GM18519 (cell line): Measurements from ENCODE around the gene STRIP2.
"Not testable (repeated sequence)": the region's sequence is repeated elsewhere in the genome, so short reads cannot be mapped to it uniquely, and the experiment has no call there.

Experiments
- ATAC-seq: cut with Tn5 transposase; IDR thresholded peaks from one replicate; pipeline ENCODE4 v1.9.1; 2021; ENCODE audit warnings: mild to moderate bottlenecking, moderate library complexity; ENCODE audit not compliant: unreplicated experiment, low FRiP score

STRIP2 gene

GRCh38 chr7:129433847-129434674 is at the start of gene STRIP2:
Gene STRIP2 (plus strand): TSS chr7:129434432. CDS start chr7:129434473, 41 bp downstream.
- ATAC-seq = peak; percentile 79

GRCh38 chr7:129385116-129385515 is 49.1 kb upstream of the STRIP2 start:
- ATAC-seq = no peak

GRCh38 chr7:129385598-129385997 is 48.6 kb upstream of the STRIP2 start:
- no peak for ATAC-seq

- ATAC-seq = no peak
These were observed 47.7 kb upstream of the STRIP2 start for GRCh38 chr7:129386506-129386905.

- ATAC-seq = no peak
These were observed 46.7 kb upstream of the STRIP2 start for GRCh38 chr7:129387537-129387936.

GRCh38 chr7:129388333-129389098 is 45.7 kb upstream of the STRIP2 start:
- no peak for ATAC-seq

GRCh38 chr7:129389829-129390228 is 44.4 kb upstream of the STRIP2 start:
- ATAC-seq = no peak

GRCh38 chr7:129390314-129390713 is 43.9 kb upstream of the STRIP2 start:
- ATAC-seq = no peak

GRCh38 chr7:129391546-129392171 is 42.6 kb upstream of the STRIP2 start:
- no peak for ATAC-seq

GRCh38 chr7:129393255-129393654 is 41.0 kb upstream of the STRIP2 start:
- no peak for ATAC-seq

- ATAC-seq = no peak
These were observed 40.1 kb upstream of the STRIP2 start for GRCh38 chr7:129394101-129394500.

- ATAC-seq = no peak
These were observed 39.0 kb upstream of the STRIP2 start for GRCh38 chr7:129394982-129395914.

- no peak for ATAC-seq
These were observed 32.8 kb upstream of the STRIP2 start for GRCh38 chr7:129401228-129401966.

- no peak for ATAC-seq
These were observed 32.0 kb upstream of the STRIP2 start for GRCh38 chr7:129401967-129402860.

- no peak for ATAC-seq
These were observed 28.7 kb upstream of the STRIP2 start for GRCh38 chr7:129405527-129405926.

GRCh38 chr7:129410238-129410637 is 24.0 kb upstream of the STRIP2 start:
- ATAC-seq = not testable (repeated sequence)

GRCh38 chr7:129412501-129412900 is 21.7 kb upstream of the STRIP2 start:
- ATAC-seq = no peak

GRCh38 chr7:129417073-129417472 is 17.2 kb upstream of the STRIP2 start:
- no peak for ATAC-seq
